NCI-H187 treated with DMSO at 0.1 percent for 48 hours (cell line): ENCODE measurements around the gene NTS.

Source experiments
- DNase-seq: peaks from one replicate; lab custom pipeline; 2025; lab: John Stamatoyannopoulos, UW

NTS gene

DNA sequence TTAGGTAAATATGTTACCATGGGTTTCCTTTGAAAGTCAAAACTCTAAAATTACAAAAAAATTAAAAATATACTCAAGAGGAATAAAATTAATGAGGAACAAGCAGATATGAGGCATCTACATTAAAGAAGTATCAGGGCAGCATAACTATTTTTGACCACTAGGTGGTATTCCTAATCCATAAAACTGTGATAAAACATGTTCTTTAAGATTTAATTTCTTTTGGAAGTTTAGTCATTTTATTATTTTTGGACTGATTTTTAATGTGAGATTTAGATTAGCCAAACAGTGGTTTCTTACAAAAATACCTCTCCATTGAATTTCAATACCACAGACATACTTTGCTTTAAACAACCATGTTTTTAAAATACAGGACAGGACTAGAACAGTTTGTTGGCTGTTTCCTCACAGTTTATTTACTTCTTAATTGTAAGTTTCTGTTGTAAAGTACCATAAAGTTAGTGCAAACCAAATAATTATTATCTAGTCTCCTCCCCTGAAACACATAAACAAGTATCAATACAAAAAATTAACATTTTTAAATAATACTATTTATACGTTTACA, 49.8 kb downstream of the NTS start:
- no peak for DNase-seq

DNA sequence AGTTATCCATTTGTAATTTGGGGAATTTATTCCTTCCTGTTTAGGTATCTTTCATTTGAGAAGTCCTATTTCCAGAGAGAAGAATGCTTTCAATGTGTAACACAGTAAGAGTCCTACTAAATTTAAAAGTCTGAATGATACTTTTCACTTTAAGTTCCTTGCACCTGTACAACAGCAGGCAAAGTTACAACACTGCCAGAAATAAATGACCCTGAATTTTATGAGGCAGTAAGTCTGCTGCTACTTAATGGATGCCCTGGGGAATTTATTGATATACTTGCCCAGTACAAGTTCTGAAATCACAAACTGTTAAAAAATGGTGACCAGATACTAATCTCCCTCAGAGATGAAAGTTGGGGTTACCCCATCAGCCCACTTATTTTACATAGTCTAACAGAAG, 53.1 kb downstream of the NTS start:
- DNase-seq, result no peak
